ENCODE data around the gene BASP1. TPM values are rescaled to one million over a fixed set of nuclear protein-coding genes. Genes with fewer than 3 reads are reported as not detected.

Gene BASP1
- total RNA-seq, 3 donors from 2014 or later, result 19.9 to 50.1 (median 34.9) TPM

DNA sequence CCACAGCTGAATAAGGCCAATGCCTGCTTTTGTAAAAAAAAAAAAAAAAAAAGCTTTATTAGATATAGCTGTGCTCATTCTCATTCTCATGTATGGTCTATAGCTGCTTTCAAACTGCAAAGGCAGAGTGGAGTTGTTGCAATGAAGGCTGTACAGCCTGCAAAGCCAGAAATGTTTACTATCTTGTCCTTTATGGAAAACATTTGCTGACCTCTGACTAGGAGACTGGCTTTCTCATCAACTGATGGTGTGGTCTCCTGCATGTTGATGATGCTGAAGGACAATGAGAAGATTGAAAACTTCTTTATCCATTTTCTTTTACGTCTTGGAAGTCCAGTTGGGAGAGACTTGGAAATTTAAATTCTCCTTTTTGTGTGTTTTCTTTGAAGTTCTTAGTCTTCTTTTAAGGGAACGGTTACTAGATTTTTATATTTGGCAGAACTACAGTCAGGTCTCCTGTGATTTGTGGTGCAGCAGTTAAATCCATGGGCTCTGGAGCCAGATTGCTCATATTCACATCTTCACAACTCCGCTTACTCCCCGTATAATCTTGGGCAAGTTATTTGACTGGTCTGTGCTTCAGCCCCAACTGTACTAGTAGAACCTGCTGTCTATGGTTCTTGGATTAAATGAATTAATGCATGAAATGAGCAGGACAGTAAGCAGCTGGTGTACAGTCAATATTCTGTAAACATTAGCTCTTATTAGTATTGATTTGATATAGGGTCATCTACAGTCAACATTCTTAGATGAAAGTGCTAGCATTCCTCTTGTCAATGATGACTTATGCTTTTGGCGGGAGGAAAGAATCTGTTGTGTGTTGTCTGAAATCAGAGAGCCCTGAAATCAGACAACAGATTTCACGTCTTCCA, 39.7 kb upstream of the BASP1 start:
- Histone ChIP-seq H3K27ac (no peak overlapping the region), H3K27me3 (no peaks in the 10 kb centered on the region), H3K4me1 (no peaks in the 10 kb centered on the region), H3K4me3 (no peak overlapping the region), H3K9me3 (no peaks in the 10 kb centered on the region), H3K36me3 (no peaks in the 10 kb centered on the region)
- intact Hi-C loops (cut with DNase I; ENCODE audit: low total_unique reads), result no loop called here
- TF ChIP-seq, protein P1, sequence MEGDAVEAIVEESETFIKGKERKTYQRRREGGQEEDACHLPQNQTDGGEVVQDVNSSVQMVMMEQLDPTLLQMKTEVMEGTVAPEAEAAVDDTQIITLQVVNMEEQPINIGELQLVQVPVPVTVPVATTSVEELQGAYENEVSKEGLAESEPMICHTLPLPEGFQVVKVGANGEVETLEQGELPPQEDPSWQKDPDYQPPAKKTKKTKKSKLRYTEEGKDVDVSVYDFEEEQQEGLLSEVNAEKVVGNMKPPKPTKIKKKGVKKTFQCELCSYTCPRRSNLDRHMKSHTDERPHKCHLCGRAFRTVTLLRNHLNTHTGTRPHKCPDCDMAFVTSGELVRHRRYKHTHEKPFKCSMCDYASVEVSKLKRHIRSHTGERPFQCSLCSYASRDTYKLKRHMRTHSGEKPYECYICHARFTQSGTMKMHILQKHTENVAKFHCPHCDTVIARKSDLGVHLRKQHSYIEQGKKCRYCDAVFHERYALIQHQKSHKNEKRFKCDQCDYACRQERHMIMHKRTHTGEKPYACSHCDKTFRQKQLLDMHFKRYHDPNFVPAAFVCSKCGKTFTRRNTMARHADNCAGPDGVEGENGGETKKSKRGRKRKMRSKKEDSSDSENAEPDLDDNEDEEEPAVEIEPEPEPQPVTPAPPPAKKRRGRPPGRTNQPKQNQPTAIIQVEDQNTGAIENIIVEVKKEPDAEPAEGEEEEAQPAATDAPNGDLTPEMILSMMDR (IDR thresholded peaks at IDR 0.05), result no peak
- TF ChIP-seq POLR2AphosphoS5 (IDR thresholded peaks at IDR 0.05) (no peak), POLR2A (IDR thresholded peaks at IDR 0.05) (no peak)
- no peak for DNase-seq (ENCODE audit: low spot score in 2 of 2)

DNA sequence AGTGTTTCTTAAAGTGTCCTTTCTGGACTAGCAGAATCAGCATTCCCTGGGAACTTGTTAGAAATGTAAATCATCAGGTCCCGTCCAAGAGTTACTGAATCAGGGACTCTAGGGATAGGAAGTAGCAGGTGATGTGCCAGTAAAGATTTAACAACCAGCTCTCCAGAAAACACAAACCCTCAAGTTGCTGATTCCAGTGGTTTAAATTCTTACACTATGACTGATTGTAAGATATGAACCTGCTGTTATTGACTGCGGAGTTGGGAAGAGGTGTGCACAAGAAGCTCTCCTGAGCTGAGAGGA, 39.1 kb upstream of the BASP1 start:
- intact Hi-C loops (cut with DNase I; ENCODE audit: low total_unique reads), result no loop called here

DNA sequence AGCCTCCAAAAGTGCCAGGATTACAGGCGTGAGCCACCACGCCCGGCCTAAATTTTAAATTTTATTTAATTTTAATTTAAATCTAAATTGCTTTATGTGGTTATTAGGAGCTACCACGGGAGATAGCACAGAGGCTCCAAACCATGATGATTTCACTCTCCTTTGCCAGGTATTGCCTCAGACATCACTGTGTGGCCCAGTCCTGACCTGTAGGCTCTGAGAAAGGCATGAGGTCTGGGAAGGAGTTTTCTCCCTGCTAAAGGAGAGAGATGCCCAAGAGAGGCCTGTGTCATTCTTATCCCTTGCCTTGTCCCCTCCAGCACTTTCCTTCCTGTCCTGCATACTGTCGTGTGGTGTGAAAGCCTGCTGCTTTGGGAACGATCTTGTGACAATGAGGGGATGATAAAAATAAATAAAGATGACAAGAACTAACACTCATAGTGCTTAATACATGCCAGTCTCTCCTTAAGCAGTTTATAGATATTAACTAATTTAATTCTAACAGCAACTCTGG, 37.0 kb upstream of the BASP1 start:
- no peak overlapping the region for H3K27ac ChIP-seq
- DNase-seq (ENCODE audit: low spot score in 2 of 2), result no peak
- no peak overlapping the region for H3K4me3 ChIP-seq
- H3K27me3 ChIP-seq, result no peaks in the 10 kb centered on the region
- no peaks in the 10 kb centered on the region for H3K9me3 ChIP-seq
- TF ChIP-seq, protein P1 (IDR thresholded peaks at IDR 0.05), result no peak
- TF ChIP-seq POLR2A (IDR thresholded peaks at IDR 0.05), result no peak
- TF ChIP-seq POLR2AphosphoS5 (IDR thresholded peaks at IDR 0.05), result no peak
- intact Hi-C loops (cut with DNase I; ENCODE audit: low total_unique reads), result no loop called here
- no peaks in the 10 kb centered on the region for H3K4me1 ChIP-seq
- H3K36me3 ChIP-seq, result no peaks in the 10 kb centered on the region

More for the DNA sequence above, 39.1 kb upstream of the BASP1 start:
- no peak overlapping the region for H3K4me3 ChIP-seq
- H3K27ac ChIP-seq, result no peak overlapping the region
- TF ChIP-seq POLR2A (IDR thresholded peaks at IDR 0.05) (no peak), POLR2AphosphoS5 (IDR thresholded peaks at IDR 0.05) (no peak)
- TF ChIP-seq, protein P1 (IDR thresholded peaks at IDR 0.05), result no peak
- H3K27me3 ChIP-seq, result no peaks in the 10 kb centered on the region
- H3K4me1 ChIP-seq, result no peaks in the 10 kb centered on the region
- DNase-seq (ENCODE audit: low spot score in 2 of 2), result no peak
- H3K36me3 ChIP-seq, result no peaks in the 10 kb centered on the region
- no peaks in the 10 kb centered on the region for H3K9me3 ChIP-seq

DNA sequence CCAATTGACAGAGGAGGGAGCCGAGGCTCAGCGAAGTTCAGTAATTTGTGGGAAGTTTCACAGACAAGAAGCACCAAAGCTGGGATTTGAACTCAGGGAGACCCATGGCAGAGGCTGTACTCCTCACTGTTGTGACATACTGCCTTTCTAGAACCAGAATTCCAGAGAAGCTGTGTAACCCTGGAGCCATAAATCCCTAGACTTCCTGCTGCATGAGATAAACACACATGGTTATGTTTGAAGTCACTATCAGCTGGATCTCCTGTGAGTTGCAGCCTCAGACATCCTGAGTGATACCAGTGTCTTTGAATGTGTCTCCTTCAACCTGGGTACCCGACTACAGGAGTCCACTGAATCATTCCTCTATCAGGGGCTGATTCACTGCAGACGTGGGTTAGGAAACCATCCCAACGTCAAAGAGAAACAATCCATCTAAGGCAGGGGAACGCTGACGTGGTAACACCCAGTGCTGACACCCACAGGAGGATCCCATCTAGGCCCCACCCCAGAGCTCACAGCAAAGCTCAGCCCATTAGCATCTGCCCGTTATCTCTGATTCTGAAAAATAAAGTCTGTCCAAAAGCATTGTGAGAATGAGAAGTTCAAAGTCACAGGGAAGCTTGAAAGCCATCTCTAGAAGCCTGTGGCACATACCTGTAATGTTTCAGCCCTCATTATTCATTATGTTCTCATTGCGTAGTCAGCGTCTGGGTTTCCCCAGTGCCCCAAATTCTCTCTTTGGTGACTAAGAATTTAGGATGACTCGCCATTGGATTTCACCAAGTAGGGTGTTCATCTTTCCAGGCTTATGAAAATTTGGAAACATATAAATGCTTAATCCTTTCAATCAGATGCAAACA, 36.3 kb upstream of the BASP1 start:
- DNase-seq (ENCODE audit: low spot score in 2 of 2), result no peak
- peaks cover 0 to 3% of the 10 kb centered on the region in 2 donors for H3K4me1 ChIP-seq
- H3K27me3 ChIP-seq, result no peaks in the 10 kb centered on the region
- no peak overlapping the region for H3K27ac ChIP-seq
- H3K9me3 ChIP-seq, result no peaks in the 10 kb centered on the region
- no peak for TF ChIP-seq POLR2AphosphoS5 (IDR thresholded peaks at IDR 0.05)
- no peak for TF ChIP-seq POLR2A (IDR thresholded peaks at IDR 0.05)
- TF ChIP-seq, protein P1 (IDR thresholded peaks at IDR 0.05), result no peak
- intact Hi-C loops (cut with DNase I; ENCODE audit: low total_unique reads), result no loop called here
- no peak overlapping the region for H3K4me3 ChIP-seq
- H3K36me3 ChIP-seq, result no peaks in the 10 kb centered on the region

DNA sequence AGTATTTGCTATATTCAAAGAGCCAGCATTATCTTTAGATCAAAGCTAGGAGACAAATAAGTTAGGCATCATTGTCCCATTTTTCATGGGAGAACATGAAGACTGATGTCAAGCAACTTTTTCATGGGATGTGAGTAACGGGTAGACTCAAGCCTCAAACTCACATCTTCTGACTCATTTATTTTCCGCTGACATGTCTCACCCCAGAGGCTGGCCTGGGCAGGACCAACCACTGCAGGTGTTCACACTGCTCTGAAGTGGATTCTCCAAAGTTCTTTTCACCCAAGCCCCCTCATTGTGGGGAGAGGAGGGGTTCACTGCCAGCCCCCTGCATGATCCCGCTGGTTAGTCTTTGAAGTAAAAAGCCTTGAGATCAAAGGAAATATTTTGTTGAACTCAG, 34.9 kb upstream of the BASP1 start:
- Histone ChIP-seq H3K27ac (no peak overlapping the region), H3K9me3 (no peaks in the 10 kb centered on the region), H3K4me3 (no peak overlapping the region), H3K4me1 (peaks cover 0 to 7% of the 10 kb centered on the region in 2 donors), H3K36me3 (no peaks in the 10 kb centered on the region), H3K27me3 (no peaks in the 10 kb centered on the region)
- no peak for TF ChIP-seq POLR2AphosphoS5 (IDR thresholded peaks at IDR 0.05)
- no peak for TF ChIP-seq POLR2A (IDR thresholded peaks at IDR 0.05)
- TF ChIP-seq, protein P1 (IDR thresholded peaks at IDR 0.05), result no peak
- DNase-seq (ENCODE audit: low spot score in 2 of 2), result no peak
- intact Hi-C loops (cut with DNase I; ENCODE audit: low total_unique reads), result no loop called here
